Measurements from ENCODE around the gene PRR11. TPM values are rescaled to one million over a fixed set of nuclear protein-coding genes. Genes with fewer than 3 reads are reported as not detected.
"Not testable (repeated sequence)": the region's sequence is repeated elsewhere in the genome, so short reads cannot be mapped to it uniquely, and the experiment has no call there.

PRR11 gene
- total RNA-seq, 1 experiment from 2014 or later, result 39.8 TPM

DNA sequence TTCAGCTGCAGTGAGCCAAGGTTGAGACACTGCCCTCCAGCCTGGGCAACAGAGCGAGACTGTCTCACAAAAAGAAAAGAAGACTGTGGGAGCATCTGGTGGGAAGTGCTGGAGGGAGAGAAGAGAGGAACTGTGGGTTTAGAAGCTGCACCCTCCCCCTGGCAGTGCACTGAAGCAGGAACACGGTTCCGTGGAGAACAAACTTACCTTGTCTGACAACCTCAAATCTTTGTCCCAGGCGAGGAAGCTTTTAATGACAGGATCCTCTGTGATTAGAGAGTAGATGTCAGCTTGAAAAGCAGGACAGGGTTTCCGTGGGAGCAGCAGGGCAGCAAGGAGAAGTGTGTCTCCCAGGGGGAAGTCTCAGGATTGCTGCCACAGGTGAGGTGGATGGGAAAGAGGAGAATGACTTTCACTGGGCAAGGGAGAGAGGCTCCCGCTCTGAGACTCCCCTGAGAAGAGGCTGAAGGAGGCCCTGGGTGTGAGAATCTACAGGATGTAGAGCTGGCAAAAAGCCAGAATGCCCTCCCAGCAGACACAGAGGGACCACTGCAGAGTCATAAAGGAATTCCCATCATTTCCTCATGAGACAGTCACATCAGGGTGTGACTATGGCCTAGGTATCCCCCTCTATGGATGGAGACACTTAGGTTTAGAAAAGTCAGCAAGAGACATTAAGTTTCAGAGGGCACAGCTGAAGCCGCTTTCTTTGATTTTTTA is 22.9 kb downstream of the PRR11 start:
- TF ChIP-seq SIN3A (IDR thresholded peaks at IDR 0.05; ENCODE audit: borderline replicate concordance, insufficient read depth, low read depth, low read length) (no peak), TCF7L2 (IDR thresholded peaks at IDR 0.05; ENCODE audit: low read depth, low read length) (no peak), POLR2AphosphoS5 (IDR thresholded peaks at IDR 0.05; ENCODE audit: low read depth, low read length) (no peak)
- TF ChIP-seq, protein P1, sequence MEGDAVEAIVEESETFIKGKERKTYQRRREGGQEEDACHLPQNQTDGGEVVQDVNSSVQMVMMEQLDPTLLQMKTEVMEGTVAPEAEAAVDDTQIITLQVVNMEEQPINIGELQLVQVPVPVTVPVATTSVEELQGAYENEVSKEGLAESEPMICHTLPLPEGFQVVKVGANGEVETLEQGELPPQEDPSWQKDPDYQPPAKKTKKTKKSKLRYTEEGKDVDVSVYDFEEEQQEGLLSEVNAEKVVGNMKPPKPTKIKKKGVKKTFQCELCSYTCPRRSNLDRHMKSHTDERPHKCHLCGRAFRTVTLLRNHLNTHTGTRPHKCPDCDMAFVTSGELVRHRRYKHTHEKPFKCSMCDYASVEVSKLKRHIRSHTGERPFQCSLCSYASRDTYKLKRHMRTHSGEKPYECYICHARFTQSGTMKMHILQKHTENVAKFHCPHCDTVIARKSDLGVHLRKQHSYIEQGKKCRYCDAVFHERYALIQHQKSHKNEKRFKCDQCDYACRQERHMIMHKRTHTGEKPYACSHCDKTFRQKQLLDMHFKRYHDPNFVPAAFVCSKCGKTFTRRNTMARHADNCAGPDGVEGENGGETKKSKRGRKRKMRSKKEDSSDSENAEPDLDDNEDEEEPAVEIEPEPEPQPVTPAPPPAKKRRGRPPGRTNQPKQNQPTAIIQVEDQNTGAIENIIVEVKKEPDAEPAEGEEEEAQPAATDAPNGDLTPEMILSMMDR (IDR thresholded peaks at IDR 0.05), result no peak
- TF ChIP-seq, protein P2, sequence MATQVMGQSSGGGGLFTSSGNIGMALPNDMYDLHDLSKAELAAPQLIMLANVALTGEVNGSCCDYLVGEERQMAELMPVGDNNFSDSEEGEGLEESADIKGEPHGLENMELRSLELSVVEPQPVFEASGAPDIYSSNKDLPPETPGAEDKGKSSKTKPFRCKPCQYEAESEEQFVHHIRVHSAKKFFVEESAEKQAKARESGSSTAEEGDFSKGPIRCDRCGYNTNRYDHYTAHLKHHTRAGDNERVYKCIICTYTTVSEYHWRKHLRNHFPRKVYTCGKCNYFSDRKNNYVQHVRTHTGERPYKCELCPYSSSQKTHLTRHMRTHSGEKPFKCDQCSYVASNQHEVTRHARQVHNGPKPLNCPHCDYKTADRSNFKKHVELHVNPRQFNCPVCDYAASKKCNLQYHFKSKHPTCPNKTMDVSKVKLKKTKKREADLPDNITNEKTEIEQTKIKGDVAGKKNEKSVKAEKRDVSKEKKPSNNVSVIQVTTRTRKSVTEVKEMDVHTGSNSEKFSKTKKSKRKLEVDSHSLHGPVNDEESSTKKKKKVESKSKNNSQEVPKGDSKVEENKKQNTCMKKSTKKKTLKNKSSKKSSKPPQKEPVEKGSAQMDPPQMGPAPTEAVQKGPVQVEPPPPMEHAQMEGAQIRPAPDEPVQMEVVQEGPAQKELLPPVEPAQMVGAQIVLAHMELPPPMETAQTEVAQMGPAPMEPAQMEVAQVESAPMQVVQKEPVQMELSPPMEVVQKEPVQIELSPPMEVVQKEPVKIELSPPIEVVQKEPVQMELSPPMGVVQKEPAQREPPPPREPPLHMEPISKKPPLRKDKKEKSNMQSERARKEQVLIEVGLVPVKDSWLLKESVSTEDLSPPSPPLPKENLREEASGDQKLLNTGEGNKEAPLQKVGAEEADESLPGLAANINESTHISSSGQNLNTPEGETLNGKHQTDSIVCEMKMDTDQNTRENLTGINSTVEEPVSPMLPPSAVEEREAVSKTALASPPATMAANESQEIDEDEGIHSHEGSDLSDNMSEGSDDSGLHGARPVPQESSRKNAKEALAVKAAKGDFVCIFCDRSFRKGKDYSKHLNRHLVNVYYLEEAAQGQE (IDR thresholded peaks at IDR 0.05; ENCODE audit: insufficient read depth in 1 of 2, low read depth in 2 of 2, low read length in 1 of 2), result no peak
- intact Hi-C loops (cut with micrococcal nuclease; ENCODE audit: unreplicated experiment), result no loop called here
- H3K4me3 ChIP-seq (ENCODE audit: low read depth in 2 of 2, low read length in 2 of 2), result no peak overlapping the region
- CTCF ChIA-PET, result no interaction called here
- no peak overlapping the region for H3K27ac ChIP-seq (ENCODE audit: low read length)
- no peak for ATAC-seq
- H3K4me1 ChIP-seq (ENCODE audit: control insufficient read depth, insufficient read depth, low read length), result no peaks in the 10 kb centered on the region
- no peaks in the 10 kb centered on the region for H3K9me3 ChIP-seq (ENCODE audit: control insufficient read depth, insufficient read depth, low read depth, low read length)
- in situ Hi-C loops (cut with HindIII; ENCODE audit: low pct_unique_long_range_greater_than_20kb, low sequenced_read_pairs), result no loop called here
- no TSS peak for BruUV-seq (replicated peaks)
- no peaks in the 10 kb centered on the region for H3K27me3 ChIP-seq (ENCODE audit: control insufficient read depth, insufficient read depth, low read length)
- no peak for DNase-seq (ENCODE audit: low read depth, low spot score)
- H3K36me3 ChIP-seq (ENCODE audit: control insufficient read depth, insufficient read depth, low read length), result no peaks in the 10 kb centered on the region
- POLR2A ChIA-PET, result no interaction called here

DNA sequence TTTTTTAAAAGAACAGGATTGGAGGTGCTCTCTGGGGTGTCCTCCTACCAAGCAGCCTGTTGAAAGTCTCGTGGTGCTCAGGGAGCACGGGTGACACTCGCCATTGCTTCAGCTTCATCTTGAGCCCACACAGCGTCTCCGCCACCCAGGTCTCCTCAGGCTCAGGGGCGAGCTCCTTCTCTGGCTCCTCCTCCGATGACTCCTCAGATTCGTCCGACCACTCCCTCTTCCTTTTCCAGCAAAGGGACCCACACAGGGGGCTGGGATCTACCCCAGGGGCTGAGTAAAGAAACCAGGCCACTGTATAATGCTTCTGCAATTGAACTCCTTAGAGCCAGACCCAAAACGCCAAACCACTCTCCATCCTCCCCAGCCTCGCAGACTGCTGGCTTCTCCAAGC is 24.1 kb downstream of the PRR11 start:
- H3K4me3 ChIP-seq (ENCODE audit: low read depth in 2 of 2, low read length in 2 of 2); H3K27me3 ChIP-seq (ENCODE audit: control insufficient read depth, insufficient read depth, low read length); CTCF ChIA-PET; intact Hi-C loops (cut with micrococcal nuclease; ENCODE audit: unreplicated experiment); BruUV-seq (replicated peaks); DNase-seq (ENCODE audit: low read depth, low spot score); POLR2A ChIA-PET; ATAC-seq; H3K4me1 ChIP-seq (ENCODE audit: control insufficient read depth, insufficient read depth, low read length); H3K36me3 ChIP-seq (ENCODE audit: control insufficient read depth, insufficient read depth, low read length); H3K27ac ChIP-seq (ENCODE audit: low read length); H3K9me3 ChIP-seq (ENCODE audit: control insufficient read depth, insufficient read depth, low read depth, low read length); in situ Hi-C loops (cut with HindIII; ENCODE audit: low pct_unique_long_range_greater_than_20kb, low sequenced_read_pairs): not testable (repeated sequence)

DNA sequence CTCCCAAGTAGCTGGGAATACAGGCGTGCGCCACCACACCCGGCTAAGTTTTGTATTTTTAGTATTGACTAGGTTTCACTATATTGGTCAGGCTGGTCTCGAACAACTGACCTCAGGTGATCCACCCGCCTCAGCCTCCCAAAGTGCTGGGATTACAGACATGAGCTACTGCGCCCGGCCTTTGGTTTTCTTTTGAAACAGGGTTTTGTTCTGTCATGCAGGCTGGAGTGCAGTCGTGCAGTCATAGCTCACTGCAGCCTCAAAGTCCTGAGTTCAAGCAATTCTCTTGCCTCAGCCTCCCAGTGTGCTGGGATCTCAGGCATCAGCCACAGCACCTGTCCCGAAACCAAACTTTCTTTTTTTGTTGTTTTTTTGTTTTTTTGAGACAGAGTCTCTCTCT is 25.1 kb downstream of the PRR11 start:
- POLR2A ChIA-PET, result no interaction called here
- ATAC-seq, result no peak

More for the DNA sequence above, 25.1 kb downstream of the PRR11 start:
- Histone ChIP-seq H3K4me3 (ENCODE audit: low read depth in 2 of 2, low read length in 2 of 2) (no peak overlapping the region), H3K27me3 (ENCODE audit: control insufficient read depth, insufficient read depth, low read length) (no peaks in the 10 kb centered on the region), H3K4me1 (ENCODE audit: control insufficient read depth, insufficient read depth, low read length) (no peaks in the 10 kb centered on the region), H3K27ac (ENCODE audit: low read length) (no peak overlapping the region), H3K9me3 (ENCODE audit: control insufficient read depth, insufficient read depth, low read depth, low read length) (no peaks in the 10 kb centered on the region), H3K36me3 (ENCODE audit: control insufficient read depth, insufficient read depth, low read length) (no peaks in the 10 kb centered on the region)
- CTCF ChIA-PET, result no interaction called here
- no peak for TF ChIP-seq SIN3A (IDR thresholded peaks at IDR 0.05; ENCODE audit: borderline replicate concordance, insufficient read depth, low read depth, low read length)
- TF ChIP-seq, protein P2 (IDR thresholded peaks at IDR 0.05; ENCODE audit: insufficient read depth in 1 of 2, low read depth in 2 of 2, low read length in 1 of 2), result no peak
- TF ChIP-seq POLR2AphosphoS5 (IDR thresholded peaks at IDR 0.05; ENCODE audit: low read depth, low read length), result no peak
- TF ChIP-seq TCF7L2 (IDR thresholded peaks at IDR 0.05; ENCODE audit: low read depth, low read length), result no peak
- TF ChIP-seq, protein P1 (IDR thresholded peaks at IDR 0.05), result no peak
- in situ Hi-C loops (cut with HindIII; ENCODE audit: low pct_unique_long_range_greater_than_20kb, low sequenced_read_pairs), result no loop called here
- intact Hi-C loops (cut with micrococcal nuclease; ENCODE audit: unreplicated experiment), result no loop called here
- no peak for DNase-seq (ENCODE audit: low read depth, low spot score)
- no TSS peak for BruUV-seq (replicated peaks)
